ENCODE results near the gene SST.
A peak's percentile ranks its signal among the peaks of the same experiment; 100 is the strongest.

Gene SST

DNA sequence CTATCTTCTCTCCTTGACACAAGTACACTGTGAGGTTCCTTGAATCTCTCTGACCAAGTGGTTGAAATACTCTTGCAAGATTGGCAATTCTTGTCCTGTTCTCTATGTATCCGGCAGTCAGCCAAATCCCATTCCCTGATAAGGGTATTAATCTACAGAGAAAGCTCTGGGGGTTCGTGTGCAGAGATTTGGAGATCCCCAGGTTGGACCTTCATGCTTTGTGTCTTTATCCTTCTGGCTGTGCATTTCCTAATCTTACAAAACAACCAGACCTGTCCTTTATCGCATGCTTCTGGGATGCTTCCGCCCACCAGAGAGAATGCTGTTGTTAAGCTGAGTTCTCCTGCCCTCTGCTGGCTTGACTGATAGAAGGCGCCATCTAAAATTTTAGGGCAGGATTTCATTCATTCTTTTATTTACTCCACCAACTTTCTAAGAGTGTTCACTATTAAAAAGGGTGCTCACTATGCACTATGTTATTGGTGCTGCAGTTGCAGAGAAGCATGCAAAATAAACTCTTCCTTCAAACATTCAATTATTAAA is 8.6 kb upstream of the SST start:
- in situ Hi-C loops (cut with HindIII; ENCODE audit: low sequenced_read_pairs), result loop anchor here (10.0 kb wide), 1 partner anchor 364 kb away; no protein-coding TSS in a partner anchor
- peak; percentile 55 for DNase-seq (ENCODE audit: low read depth, low spot score)

DNA sequence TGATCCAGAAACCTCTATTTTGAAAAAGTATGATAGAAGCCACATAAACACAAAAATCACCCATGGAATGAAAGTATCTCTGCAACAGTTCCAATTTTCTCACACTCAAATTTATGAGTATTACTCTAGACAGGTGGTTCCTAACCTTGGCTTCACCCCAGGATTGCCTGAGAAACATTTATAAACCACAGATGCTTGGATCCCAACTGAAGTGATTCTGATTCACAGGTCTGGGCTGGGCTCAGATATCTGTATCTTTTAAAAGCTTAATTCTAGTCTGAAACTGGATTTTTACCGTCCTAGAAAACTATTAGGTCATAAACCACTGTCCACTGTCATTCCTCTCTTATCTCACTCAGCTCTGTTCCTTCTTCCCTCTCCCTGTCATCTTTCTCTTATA is 7.4 kb upstream of the SST start:
- no peak overlapping the region for H3K4me3 ChIP-seq (ENCODE audit: low read depth, low read length)
- in situ Hi-C loops (cut with HindIII; ENCODE audit: low sequenced_read_pairs), result loop anchor here (10.0 kb wide), 1 partner anchor 363 kb away; no protein-coding TSS in a partner anchor
- TF ChIP-seq, protein P1, sequence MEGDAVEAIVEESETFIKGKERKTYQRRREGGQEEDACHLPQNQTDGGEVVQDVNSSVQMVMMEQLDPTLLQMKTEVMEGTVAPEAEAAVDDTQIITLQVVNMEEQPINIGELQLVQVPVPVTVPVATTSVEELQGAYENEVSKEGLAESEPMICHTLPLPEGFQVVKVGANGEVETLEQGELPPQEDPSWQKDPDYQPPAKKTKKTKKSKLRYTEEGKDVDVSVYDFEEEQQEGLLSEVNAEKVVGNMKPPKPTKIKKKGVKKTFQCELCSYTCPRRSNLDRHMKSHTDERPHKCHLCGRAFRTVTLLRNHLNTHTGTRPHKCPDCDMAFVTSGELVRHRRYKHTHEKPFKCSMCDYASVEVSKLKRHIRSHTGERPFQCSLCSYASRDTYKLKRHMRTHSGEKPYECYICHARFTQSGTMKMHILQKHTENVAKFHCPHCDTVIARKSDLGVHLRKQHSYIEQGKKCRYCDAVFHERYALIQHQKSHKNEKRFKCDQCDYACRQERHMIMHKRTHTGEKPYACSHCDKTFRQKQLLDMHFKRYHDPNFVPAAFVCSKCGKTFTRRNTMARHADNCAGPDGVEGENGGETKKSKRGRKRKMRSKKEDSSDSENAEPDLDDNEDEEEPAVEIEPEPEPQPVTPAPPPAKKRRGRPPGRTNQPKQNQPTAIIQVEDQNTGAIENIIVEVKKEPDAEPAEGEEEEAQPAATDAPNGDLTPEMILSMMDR (IDR thresholded peaks at IDR 0.05; ENCODE audit: low read depth, low read length), result no peak
- no peak for DNase-seq (ENCODE audit: low read depth, low spot score)

More for the DNA sequence above, 8.6 kb upstream of the SST start:
- TF ChIP-seq, protein P1 (IDR thresholded peaks at IDR 0.05; ENCODE audit: low read depth, low read length), result peak; percentile 75
- H3K4me3 ChIP-seq (ENCODE audit: low read depth, low read length), result no peak overlapping the region

DNA sequence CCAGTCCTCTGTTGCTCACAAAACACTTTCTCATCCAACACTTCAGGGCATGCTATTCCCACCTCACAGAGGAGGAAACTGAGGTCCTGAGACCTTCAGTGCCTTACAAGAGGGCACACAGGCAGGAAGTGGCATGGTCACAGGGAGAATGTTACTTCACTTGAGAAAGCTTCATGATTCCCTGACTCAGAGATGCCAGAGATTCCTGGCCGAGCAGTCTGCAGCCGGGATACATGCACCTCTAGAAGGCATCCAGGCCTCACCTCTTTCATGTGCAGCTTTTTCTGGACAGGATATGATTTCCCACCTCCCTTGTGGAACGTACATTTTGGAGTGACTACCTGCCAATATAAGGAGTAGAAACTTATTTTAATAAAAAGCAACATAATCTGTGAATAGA is 2.8 kb upstream of the SST start:
- in situ Hi-C loops (cut with HindIII; ENCODE audit: low sequenced_read_pairs), result loop anchor here (10.0 kb wide), 1 partner anchor 358 kb away; no protein-coding TSS in a partner anchor
- H3K4me3 ChIP-seq (ENCODE audit: low read depth, low read length), result no peak overlapping the region
- TF ChIP-seq, protein P1 (IDR thresholded peaks at IDR 0.05; ENCODE audit: low read depth, low read length), result no peak
- no peak for DNase-seq (ENCODE audit: low read depth, low spot score)

DNA sequence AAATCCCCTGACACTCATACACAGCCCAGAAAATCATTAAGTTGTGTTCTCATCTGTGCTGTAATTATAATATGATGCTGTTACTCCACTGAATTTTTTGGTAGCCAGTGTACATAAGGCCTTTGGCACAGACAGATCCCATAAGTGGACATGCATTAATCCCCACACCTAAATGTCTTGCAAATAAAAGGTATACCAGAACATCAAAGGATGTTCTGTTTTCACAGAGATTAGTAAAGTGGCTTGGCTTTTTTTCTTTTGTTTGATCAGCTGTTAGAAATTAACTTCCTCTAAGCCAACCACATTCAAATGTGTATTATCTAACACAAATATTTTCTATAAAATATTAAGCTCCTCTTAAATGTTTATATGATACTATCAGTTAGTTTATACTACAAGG is 2.7 kb downstream of the SST start:
- no peak for DNase-seq (ENCODE audit: low read depth, low spot score)
- in situ Hi-C loops (cut with HindIII; ENCODE audit: low sequenced_read_pairs), result no loop called here
- TF ChIP-seq, protein P1 (IDR thresholded peaks at IDR 0.05; ENCODE audit: low read depth, low read length), result no peak
- no peak overlapping the region for H3K4me3 ChIP-seq (ENCODE audit: low read depth, low read length)

DNA sequence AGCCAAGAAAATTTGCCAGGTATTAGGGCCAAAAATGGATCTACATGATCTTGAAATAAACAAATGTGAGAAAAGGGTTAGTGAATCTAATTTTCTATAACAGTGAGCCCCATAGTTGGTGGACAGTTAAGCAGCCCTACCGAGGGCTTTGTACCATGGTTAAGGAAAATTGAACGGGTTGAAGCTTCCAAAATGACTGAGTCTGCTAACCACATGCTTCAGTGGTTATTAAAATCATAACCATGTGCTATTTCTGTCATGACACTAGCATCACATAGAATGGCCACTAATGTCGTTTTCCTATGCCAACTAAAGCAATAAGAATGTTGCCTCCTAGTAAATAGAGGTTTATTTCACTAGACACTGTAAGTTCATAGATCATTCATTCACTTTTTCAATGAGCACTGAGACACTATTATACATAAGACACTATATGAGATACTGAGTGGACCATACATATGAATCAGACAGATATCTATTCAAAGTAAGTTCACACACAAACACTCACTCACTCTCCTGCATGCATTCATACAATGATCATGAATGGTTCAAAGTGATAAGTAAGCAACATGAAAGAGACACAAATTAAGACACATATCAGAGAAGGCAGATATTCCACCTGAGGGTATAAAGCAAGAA is 4.3 kb downstream of the SST start:
- no peak overlapping the region for H3K4me3 ChIP-seq (ENCODE audit: low read depth, low read length)
- in situ Hi-C loops (cut with HindIII; ENCODE audit: low sequenced_read_pairs), result no loop called here
- TF ChIP-seq, protein P1 (IDR thresholded peaks at IDR 0.05; ENCODE audit: low read depth, low read length), result no peak
- DNase-seq (ENCODE audit: low read depth, low spot score), result no peak

DNA sequence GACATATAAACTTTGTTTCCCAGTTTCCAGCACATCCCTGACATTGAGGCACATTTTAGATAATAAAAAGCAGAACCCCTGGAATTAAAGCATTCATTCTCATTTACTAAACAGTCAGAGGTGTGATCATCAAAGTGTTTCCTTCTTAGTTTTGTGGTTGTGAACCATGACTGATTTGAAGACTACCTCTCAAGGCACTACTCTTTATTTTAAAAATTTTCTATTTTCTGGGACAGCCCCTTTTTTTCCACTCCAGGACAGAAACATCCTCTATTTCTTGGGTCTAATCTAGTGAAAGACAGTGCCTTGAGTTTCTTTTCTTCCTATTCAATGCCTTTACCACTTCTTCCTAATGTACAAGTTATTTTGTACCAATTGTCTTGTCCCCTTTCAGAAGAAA is 5.2 kb downstream of the SST start:
- in situ Hi-C loops (cut with HindIII; ENCODE audit: low sequenced_read_pairs), result no loop called here
- TF ChIP-seq, protein P1 (IDR thresholded peaks at IDR 0.05; ENCODE audit: low read depth, low read length), result no peak
- no peak overlapping the region for H3K4me3 ChIP-seq (ENCODE audit: low read depth, low read length)
- no peak for DNase-seq (ENCODE audit: low read depth, low spot score)
